ENCODE results near the gene PLPP7. TPM values are rescaled to one million over a fixed set of nuclear protein-coding genes. Genes with fewer than 3 reads are reported as not detected.

The PLPP7 gene
- polyA plus RNA-seq, 1 donor (not counting 4 experiments of a cell fraction or from before 2014, with no cell fraction given): not detected

DNA sequence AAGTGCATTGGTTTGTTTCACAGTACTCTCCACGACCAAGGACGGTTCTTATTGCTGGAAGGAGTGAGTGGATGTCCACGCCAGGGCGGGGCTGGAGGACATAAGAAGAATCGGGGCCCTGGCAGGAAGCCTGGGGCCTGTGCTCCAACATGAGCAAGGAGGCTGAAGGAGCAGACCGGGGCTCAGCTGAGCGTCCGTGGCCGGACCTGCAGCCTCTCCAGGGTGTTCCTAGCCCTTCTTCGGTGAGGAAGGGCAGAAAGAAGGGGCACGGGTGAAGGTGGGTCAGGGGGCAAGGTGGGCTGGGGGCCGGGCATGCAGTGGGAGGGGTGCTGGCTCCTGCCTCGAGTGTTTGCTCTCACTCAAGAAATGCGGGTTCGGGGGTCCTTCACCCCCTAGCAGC, 31.3 kb upstream of the PLPP7 start:
- TF ChIP-seq EZH2 (IDR thresholded peaks at IDR 0.05; ENCODE audit: low read length) (no peak), CTCF (optimal IDR thresholded peaks at IDR 0.05 in 1 of 3, IDR thresholded peaks at IDR 0.05 in 1 of 3, conservative IDR thresholded peaks at IDR 0.05 in 1 of 3; ENCODE audit: extremely low read depth in 1 of 3, insufficient read depth in 2 of 3, low read length in 3 of 3) (no peak)

GRCh38 chr9:131258698-131259431, 30.7 kb upstream of the PLPP7 start:
- Histone ChIP-seq H3K4me3 (ENCODE audit: control insufficient read depth in 2 of 3, extremely low read depth in 1 of 3, insufficient read depth in 2 of 3, low read depth in 1 of 3, low read length in 3 of 3) (no peak overlapping the region), H3K9me1 (ENCODE audit: control insufficient read depth, extremely low read depth, insufficient read depth, low read length) (no peaks in the 10 kb centered on the region), H3K4me2 (ENCODE audit: control insufficient read depth, extremely low read depth, insufficient read depth, low read depth, low read length) (no peak overlapping the region), H3K79me2 (ENCODE audit: control insufficient read depth, insufficient read depth, low read length) (no peaks in the 10 kb centered on the region), H2AFZ (ENCODE audit: control insufficient read depth, low read length) (no peak overlapping the region), H3K4me1 (ENCODE audit: control insufficient read depth, extremely low read depth, insufficient read depth, low read length) (peaks cover 11% of the 10 kb centered on the region), H3K27ac (ENCODE audit: control insufficient read depth, insufficient read depth, low read length) (no peak overlapping the region), H4K20me1 (ENCODE audit: control insufficient read depth, extremely low read depth, insufficient read depth, low read length) (no peaks in the 10 kb centered on the region), H3K27me3 (ENCODE audit: control insufficient read depth, extremely low read depth, insufficient read depth, low read length) (peaks cover 6% of the 10 kb centered on the region), H3K36me3 (ENCODE audit: control insufficient read depth in 2 of 2, extremely low read depth in 1 of 2, insufficient read depth in 2 of 2, low read length in 2 of 2) (no peaks in the 10 kb centered on the region), H3K9ac (ENCODE audit: control insufficient read depth, extremely low read depth, insufficient read depth, low read length) (no peak overlapping the region), H3K9me3 (ENCODE audit: control insufficient read depth, low read depth, low read length) (no peaks in the 10 kb centered on the region)
- DNase-seq (ENCODE audit: low read depth, low spot score) (no peak), FAIRE-seq (no peak)
- TF ChIP-seq EZH2 (IDR thresholded peaks at IDR 0.05; ENCODE audit: low read length): no peak
- no peak for TF ChIP-seq CTCF (optimal IDR thresholded peaks at IDR 0.05 in 1 of 3, IDR thresholded peaks at IDR 0.05 in 1 of 3, conservative IDR thresholded peaks at IDR 0.05 in 1 of 3; ENCODE audit: extremely low read depth in 1 of 3, insufficient read depth in 2 of 3, low read length in 3 of 3)
- dilution Hi-C loops (cut with MboI; ENCODE audit: extremely low pct_ligation_motif_present, low sequenced_read_pairs): no loop called here

More for the DNA sequence above, 31.3 kb upstream of the PLPP7 start:
- Histone ChIP-seq H3K27ac (ENCODE audit: control insufficient read depth, insufficient read depth, low read length) (no peak overlapping the region), H3K9ac (ENCODE audit: control insufficient read depth, extremely low read depth, insufficient read depth, low read length) (no peak overlapping the region), H3K36me3 (ENCODE audit: control insufficient read depth in 2 of 2, extremely low read depth in 1 of 2, insufficient read depth in 2 of 2, low read length in 2 of 2) (no peaks in the 10 kb centered on the region), H2AFZ (ENCODE audit: control insufficient read depth, low read length) (no peak overlapping the region), H3K4me1 (ENCODE audit: control insufficient read depth, extremely low read depth, insufficient read depth, low read length) (peaks cover 11% of the 10 kb centered on the region), H3K79me2 (ENCODE audit: control insufficient read depth, insufficient read depth, low read length) (no peaks in the 10 kb centered on the region), H3K27me3 (ENCODE audit: control insufficient read depth, extremely low read depth, insufficient read depth, low read length) (peaks cover 6% of the 10 kb centered on the region), H3K4me3 (ENCODE audit: control insufficient read depth in 2 of 3, extremely low read depth in 1 of 3, insufficient read depth in 2 of 3, low read depth in 1 of 3, low read length in 3 of 3) (no peak overlapping the region), H3K9me3 (ENCODE audit: control insufficient read depth, low read depth, low read length) (no peaks in the 10 kb centered on the region), H3K9me1 (ENCODE audit: control insufficient read depth, extremely low read depth, insufficient read depth, low read length) (no peaks in the 10 kb centered on the region), H3K4me2 (ENCODE audit: control insufficient read depth, extremely low read depth, insufficient read depth, low read depth, low read length) (no peak overlapping the region), H4K20me1 (ENCODE audit: control insufficient read depth, extremely low read depth, insufficient read depth, low read length) (no peaks in the 10 kb centered on the region)
- dilution Hi-C loops (cut with MboI; ENCODE audit: extremely low pct_ligation_motif_present, low sequenced_read_pairs): no loop called here
- DNase-seq (ENCODE audit: low read depth, low spot score): no peak
- FAIRE-seq: no peak

All from keratinocyte (primary cell).